ENCODE data around the gene FLVCR2. TPM values are rescaled to one million over a fixed set of nuclear protein-coding genes. Genes with fewer than 3 reads are reported as not detected.

Gene FLVCR2
- total RNA-seq, 2 experiments from 2014 or later: 0.79 to 5.5 TPM

DNA sequence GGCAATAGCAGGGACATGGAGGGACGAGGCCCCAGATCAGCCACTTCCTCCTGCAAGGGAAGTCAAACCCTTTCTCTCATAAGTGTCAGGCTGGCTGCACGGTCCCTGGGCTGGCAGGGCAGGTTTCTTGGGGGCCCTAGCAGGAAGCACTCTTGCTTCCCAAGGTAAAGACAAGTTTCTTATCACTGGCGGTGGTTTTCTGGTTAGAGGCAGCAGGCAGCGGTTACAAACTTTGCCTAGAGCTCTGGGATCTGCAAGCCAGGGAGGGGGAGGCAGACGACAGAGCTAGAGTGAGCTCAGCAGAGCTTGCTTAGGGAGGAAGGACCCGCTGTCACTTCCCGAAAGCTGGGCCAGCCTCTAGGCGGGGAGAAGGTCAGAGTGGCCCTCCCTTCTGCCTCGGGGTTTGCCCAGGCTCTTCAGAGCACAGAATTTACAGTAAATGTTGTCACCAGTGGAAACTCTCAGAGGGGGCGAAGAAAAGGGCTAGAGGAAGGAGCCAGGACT, 35.8 kb upstream of the FLVCR2 start:
- H3K4me3 Mint-ChIP-seq: peak overlapping the region; percentile 48
- CTCF ChIA-PET: interaction anchor here (0.5 to 3.8 kb wide), 13 partner anchors 12 to 235 kb away, joined by 3 to 31 read pairs (median 6); partner anchors contain the start of genes BATF and FLVCR2
- POLR2A ChIA-PET: interaction anchor here (0.6 to 5.6 kb wide), 10 partner anchors 12 to 1174 kb away, joined by 3 to 56 read pairs (median 4); partner anchors contain the start of genes BATF and ERG28
- peaks cover 50% of the 10 kb centered on the region for H3K4me1 Mint-ChIP-seq (ENCODE audit: low read depth)
- ATAC-seq: peak; percentile 86
- H3K27ac Mint-ChIP-seq: peak overlapping the region; percentile 97
- H3K27me3 Mint-ChIP-seq (ENCODE audit: low read depth): no peaks in the 10 kb centered on the region
- DNase-seq: peak; percentile 77
- no peaks in the 10 kb centered on the region for H3K9me3 Mint-ChIP-seq (ENCODE audit: insufficient read depth)
- H3K36me3 Mint-ChIP-seq (ENCODE audit: low read depth): peaks cover 28% of the 10 kb centered on the region

- POLR2A ChIA-PET: interaction anchor here (0.8 to 5.6 kb wide), 8 partner anchors 12 to 117 kb away, joined by 3 to 56 read pairs (median 4); partner anchors contain the start of genes BATF and ERG28
- Mint-ChIP-seq H3K4me1 (ENCODE audit: low read depth) (peaks cover 52% of the 10 kb centered on the region), H3K9me3 (ENCODE audit: insufficient read depth) (no peaks in the 10 kb centered on the region), H3K4me3 (peak overlapping the region; percentile 48), H3K27ac (peak overlapping the region; percentile 97), H3K27me3 (ENCODE audit: low read depth) (no peaks in the 10 kb centered on the region), H3K36me3 (ENCODE audit: low read depth) (peaks cover 33% of the 10 kb centered on the region)
- no peak for ATAC-seq
- DNase-seq: no peak
- CTCF ChIA-PET: interaction anchor here (0.9 to 3.8 kb wide), 13 partner anchors 13 to 235 kb away, joined by 3 to 31 read pairs (median 6); partner anchors contain the start of genes BATF and FLVCR2
These were observed 35.2 kb upstream of the FLVCR2 start for GRCh38 chr14:75543253-75543652.

DNA sequence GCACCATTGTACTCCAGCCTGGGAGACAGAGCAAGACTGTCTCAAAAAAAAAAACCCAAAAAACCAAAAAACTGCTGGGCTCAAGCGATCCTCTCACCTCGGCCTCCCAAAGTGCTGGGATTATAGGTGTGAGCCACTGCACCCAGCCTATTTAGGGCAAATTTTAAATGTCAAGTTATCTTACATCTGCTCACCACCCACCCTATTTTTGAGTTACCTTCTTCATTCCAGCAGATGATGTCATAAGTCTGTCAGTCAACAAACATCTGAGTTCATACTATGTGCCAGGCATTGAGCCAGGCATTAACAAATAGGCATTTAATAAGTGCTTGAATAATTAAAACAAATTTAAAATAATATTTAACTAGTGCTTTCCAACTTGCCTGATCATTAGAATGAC, 34.6 kb upstream of the FLVCR2 start:
- ChIA-PET POLR2A (interaction anchor here (1.2 to 5.6 kb wide), 3 partner anchors 16 to 21 kb away, joined by 4 to 56 read pairs (median 4); partner anchors contain the start of gene BATF), CTCF (interaction anchor here (0.9 to 3.8 kb wide), 8 partner anchors 18 to 110 kb away, joined by 3 to 31 read pairs (median 12); partner anchors contain the start of genes BATF and FLVCR2)
- H3K36me3 Mint-ChIP-seq (ENCODE audit: low read depth): peaks cover 33% of the 10 kb centered on the region
- ATAC-seq: no peak
- H3K4me1 Mint-ChIP-seq (ENCODE audit: low read depth): peaks cover 56% of the 10 kb centered on the region
- DNase-seq: no peak
- H3K9me3 Mint-ChIP-seq (ENCODE audit: insufficient read depth): no peaks in the 10 kb centered on the region
- no peaks in the 10 kb centered on the region for H3K27me3 Mint-ChIP-seq (ENCODE audit: low read depth)
- peak overlapping the region; percentile 16 for H3K4me3 Mint-ChIP-seq
- H3K27ac Mint-ChIP-seq: peak overlapping the region; percentile 75

GRCh38 chr14:75545907-75546306, 32.5 kb upstream of the FLVCR2 start:
- ATAC-seq: no peak
- H3K4me3 Mint-ChIP-seq: no peak overlapping the region
- peaks cover 44% of the 10 kb centered on the region for H3K4me1 Mint-ChIP-seq (ENCODE audit: low read depth)
- POLR2A ChIA-PET: no interaction called here
- H3K9me3 Mint-ChIP-seq (ENCODE audit: insufficient read depth): no peaks in the 10 kb centered on the region
- H3K27ac Mint-ChIP-seq: no peak overlapping the region
- no peak for DNase-seq
- no peaks in the 10 kb centered on the region for H3K27me3 Mint-ChIP-seq (ENCODE audit: low read depth)
- CTCF ChIA-PET: interaction anchor here (1.1 to 1.6 kb wide), 2 partner anchors 10 to 16 kb away, joined by 4 to 5 read pairs; no protein-coding TSS in a partner anchor
- H3K36me3 Mint-ChIP-seq (ENCODE audit: low read depth): peaks cover 22% of the 10 kb centered on the region

DNA sequence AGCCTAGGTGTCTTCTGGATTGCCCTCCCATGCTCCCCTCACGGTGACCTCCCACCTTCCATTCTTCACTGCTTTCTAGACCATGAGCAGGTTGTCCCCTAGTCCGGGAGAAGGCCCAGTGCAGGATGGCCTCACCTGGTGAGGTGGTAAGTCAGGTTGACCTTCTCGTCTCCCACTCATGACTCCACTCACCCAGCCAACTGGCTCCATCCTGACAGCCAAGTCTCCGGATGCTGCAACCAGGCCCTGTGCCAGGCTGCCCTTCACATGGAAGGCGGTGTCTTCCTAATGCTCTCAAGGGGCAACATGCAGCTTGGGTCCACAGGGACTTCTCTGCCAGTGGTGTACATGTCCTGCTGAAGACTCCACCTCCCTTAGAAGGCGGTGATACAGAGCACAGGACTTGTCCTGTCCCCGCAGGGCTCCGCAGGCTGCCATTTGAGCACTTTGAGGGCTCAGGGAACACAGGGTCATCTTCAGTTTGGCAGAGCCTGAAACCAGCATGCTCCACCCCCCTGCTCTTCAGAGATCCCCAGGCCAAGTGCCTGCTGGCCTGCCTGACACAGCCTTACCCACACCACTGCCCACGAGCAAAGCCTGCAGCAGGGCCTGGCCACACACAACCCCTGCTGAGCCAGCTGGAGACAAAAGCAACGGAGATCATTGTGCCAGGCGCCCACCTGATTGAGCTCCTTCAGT, 30.7 kb upstream of the FLVCR2 start:
- Mint-ChIP-seq H3K9me3 (ENCODE audit: insufficient read depth) (no peaks in the 10 kb centered on the region), H3K27ac (no peak overlapping the region), H3K4me3 (no peak overlapping the region), H3K36me3 (ENCODE audit: low read depth) (peaks cover 22% of the 10 kb centered on the region), H3K4me1 (ENCODE audit: low read depth) (peaks cover 29% of the 10 kb centered on the region), H3K27me3 (ENCODE audit: low read depth) (no peaks in the 10 kb centered on the region)
- ChIA-PET POLR2A (interaction anchor here (0.9 kb wide), 1 partner anchor 17 kb away, joined by 3 read pairs; no protein-coding TSS in a partner anchor), CTCF (interaction anchor here (0.7 to 1.8 kb wide), 2 partner anchors 19 to 1008 kb away, joined by 3 to 6 read pairs; no protein-coding TSS in a partner anchor)
- DNase-seq: no peak
- no peak for ATAC-seq

- POLR2A ChIA-PET: interaction anchor here (0.9 to 1.1 kb wide), 2 partner anchors 11 to 18 kb away, joined by 3 read pairs; no protein-coding TSS in a partner anchor
- no peak for ATAC-seq
- H3K36me3 Mint-ChIP-seq (ENCODE audit: low read depth): peaks cover 22% of the 10 kb centered on the region
These were observed 29.9 kb upstream of the FLVCR2 start for GRCh38 chr14:75548544-75548943.

GRCh38 chr14:75549169-75549568, 29.3 kb upstream of the FLVCR2 start:
- Mint-ChIP-seq H3K9me3 (ENCODE audit: insufficient read depth) (no peaks in the 10 kb centered on the region), H3K36me3 (ENCODE audit: low read depth) (peaks cover 22% of the 10 kb centered on the region), H3K4me1 (ENCODE audit: low read depth) (peaks cover 25% of the 10 kb centered on the region), H3K27me3 (ENCODE audit: low read depth) (no peaks in the 10 kb centered on the region), H3K4me3 (no peak overlapping the region), H3K27ac (no peak overlapping the region)
- POLR2A ChIA-PET: interaction anchor here (1.1 kb wide), 1 partner anchor 11 kb away, joined by 3 read pairs; no protein-coding TSS in a partner anchor
- DNase-seq (no peak), ATAC-seq (no peak)
- CTCF ChIA-PET: interaction anchor here (1.2 to 2.6 kb wide), 5 partner anchors 11 to 61 kb away, joined by 4 to 18 read pairs (median 6); no protein-coding TSS in a partner anchor

More at GRCh38 chr14:75548544-75548943, 29.9 kb upstream of the FLVCR2 start:
- H3K27me3 Mint-ChIP-seq (ENCODE audit: low read depth): no peaks in the 10 kb centered on the region
- no peaks in the 10 kb centered on the region for H3K9me3 Mint-ChIP-seq (ENCODE audit: insufficient read depth)
- CTCF ChIA-PET: interaction anchor here (1.8 to 2.6 kb wide), 3 partner anchors 12 to 29 kb away, joined by 6 to 18 read pairs (median 12); no protein-coding TSS in a partner anchor
- H3K4me3 Mint-ChIP-seq: no peak overlapping the region
- H3K27ac Mint-ChIP-seq: no peak overlapping the region
- DNase-seq: no peak
- peaks cover 28% of the 10 kb centered on the region for H3K4me1 Mint-ChIP-seq (ENCODE audit: low read depth)

- ATAC-seq (no peak), DNase-seq (no peak)
- Mint-ChIP-seq H3K9me3 (ENCODE audit: insufficient read depth) (no peaks in the 10 kb centered on the region), H3K27ac (no peak overlapping the region), H3K4me3 (no peak overlapping the region), H3K36me3 (ENCODE audit: low read depth) (peaks cover 18% of the 10 kb centered on the region), H3K4me1 (ENCODE audit: low read depth) (peaks cover 16% of the 10 kb centered on the region), H3K27me3 (ENCODE audit: low read depth) (no peaks in the 10 kb centered on the region)
- CTCF ChIA-PET: no interaction called here
- POLR2A ChIA-PET: no interaction called here
These were observed 27.4 kb upstream of the FLVCR2 start for GRCh38 chr14:75551021-75551420.

DNA sequence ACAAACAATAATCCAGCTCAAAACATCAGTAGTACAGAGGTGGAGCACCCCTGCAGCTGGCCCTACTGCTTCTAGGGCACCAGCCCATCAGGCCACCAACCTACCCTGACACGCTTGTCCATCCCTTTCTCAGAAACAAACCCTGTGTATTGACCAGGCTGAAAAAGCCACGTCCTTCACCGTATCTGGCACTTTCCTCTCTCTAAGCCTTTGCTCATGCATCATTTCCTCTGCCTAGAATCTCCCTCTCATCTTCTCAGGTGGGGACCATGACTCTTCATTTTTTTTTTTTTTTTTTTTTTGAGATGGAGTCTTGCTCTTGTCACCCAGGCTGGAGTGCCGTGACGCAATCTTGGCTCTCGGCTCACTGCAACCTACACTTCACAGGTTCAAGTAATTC, 25.3 kb upstream of the FLVCR2 start:
- Mint-ChIP-seq H3K27ac (no peak overlapping the region), H3K9me3 (ENCODE audit: insufficient read depth) (peaks cover 6% of the 10 kb centered on the region), H3K36me3 (ENCODE audit: low read depth) (peaks cover 4% of the 10 kb centered on the region), H3K27me3 (ENCODE audit: low read depth) (no peaks in the 10 kb centered on the region), H3K4me3 (no peak overlapping the region), H3K4me1 (ENCODE audit: low read depth) (peaks cover 16% of the 10 kb centered on the region)
- no peak for DNase-seq
- CTCF ChIA-PET: interaction anchor here (1.4 to 2.8 kb wide), 5 partner anchors 8 to 34 kb away, joined by 4 to 18 read pairs (median 5); partner anchors contain the start of gene FLVCR2
- POLR2A ChIA-PET: no interaction called here
- ATAC-seq: no peak

DNA sequence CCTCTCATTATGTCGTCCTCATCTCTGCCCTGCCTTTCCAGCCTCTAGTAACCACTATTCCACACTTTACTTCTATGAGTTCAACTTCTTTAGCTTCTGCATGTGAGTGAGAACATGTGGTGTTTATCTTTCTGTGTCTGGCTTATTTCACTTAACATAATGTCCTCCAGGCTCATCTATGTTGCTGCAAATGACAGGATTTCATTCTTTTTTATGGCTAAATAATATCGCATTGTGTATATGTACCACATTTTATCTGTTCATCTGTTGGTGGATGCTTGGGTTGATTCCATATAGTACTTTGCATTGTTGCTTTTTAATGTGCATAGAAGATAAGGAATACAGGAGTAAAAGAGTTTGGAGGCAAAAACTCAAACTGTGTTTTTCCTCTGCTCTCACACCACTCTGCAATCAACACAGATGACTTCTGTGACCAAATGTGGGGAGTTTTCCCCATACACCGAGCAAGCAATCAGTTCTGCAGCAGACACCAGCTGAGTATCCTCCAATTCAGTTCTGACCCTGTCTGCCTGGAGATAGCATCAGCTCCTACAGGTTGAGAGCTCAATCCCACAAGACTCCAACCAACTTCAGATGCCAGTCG, 24.6 kb upstream of the FLVCR2 start:
- no peak for DNase-seq

DNA sequence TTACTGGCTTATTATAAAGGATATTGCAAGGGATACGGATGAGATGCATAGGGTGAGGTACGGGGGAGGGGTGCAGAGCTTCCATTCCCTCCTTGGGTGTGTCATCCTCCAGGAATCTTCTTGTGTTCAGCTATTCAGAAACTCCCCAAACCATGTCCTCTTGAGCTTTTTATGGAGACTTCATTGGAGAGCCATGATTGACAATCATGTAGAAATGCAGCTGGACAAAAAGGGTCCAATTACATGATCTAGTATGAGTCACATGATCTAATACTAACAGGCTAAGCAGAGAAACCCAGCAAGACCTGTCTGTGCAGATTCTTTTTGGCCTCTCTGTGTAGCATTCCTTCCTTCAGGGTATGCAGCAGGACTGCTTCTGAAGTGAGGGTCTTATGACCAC, 23.9 kb upstream of the FLVCR2 start:
- Mint-ChIP-seq H3K9me3 (ENCODE audit: insufficient read depth) (peaks cover 6% of the 10 kb centered on the region), H3K36me3 (ENCODE audit: low read depth) (peaks cover 2% of the 10 kb centered on the region), H3K27ac (no peak overlapping the region), H3K4me3 (no peak overlapping the region), H3K4me1 (ENCODE audit: low read depth) (peaks cover 15% of the 10 kb centered on the region), H3K27me3 (ENCODE audit: low read depth) (no peaks in the 10 kb centered on the region)
- ATAC-seq (no peak), DNase-seq (no peak)
- ChIA-PET POLR2A (no interaction called here), CTCF (interaction anchor here (2.7 kb wide), 1 partner anchor 23 kb away, joined by 11 read pairs; the partner anchor contains the start of gene FLVCR2)

More for the DNA sequence above, 24.6 kb upstream of the FLVCR2 start:
- POLR2A ChIA-PET: no interaction called here
- H3K27ac Mint-ChIP-seq: no peak overlapping the region
- H3K36me3 Mint-ChIP-seq (ENCODE audit: low read depth): peaks cover 2% of the 10 kb centered on the region
- no peak for ATAC-seq
- peaks cover 6% of the 10 kb centered on the region for H3K9me3 Mint-ChIP-seq (ENCODE audit: insufficient read depth)
- CTCF ChIA-PET: interaction anchor here (1.4 to 2.8 kb wide), 3 partner anchors 7 to 24 kb away, joined by 5 to 18 read pairs (median 11); partner anchors contain the start of gene FLVCR2
- peaks cover 12% of the 10 kb centered on the region for H3K4me1 Mint-ChIP-seq (ENCODE audit: low read depth)
- no peak overlapping the region for H3K4me3 Mint-ChIP-seq
- H3K27me3 Mint-ChIP-seq (ENCODE audit: low read depth): no peaks in the 10 kb centered on the region

Data from activated CD8-positive, alpha-beta T cell treated with anti-CD3 and anti-CD28 coated beads, Interleukin-2, amount 10 ng/mL, durations not matched to agents 7 days and 5 days (primary cell).